Fibroblast of villous mesenchyme (primary cell): ENCODE data around the gene MAGI1. TPM values are rescaled to one million over a fixed set of nuclear protein-coding genes. Genes with fewer than 3 reads are reported as not detected.

Experiments
- DNase-seq: peaks from one replicate; pipeline ENCODE4 v3.0.0-alpha.2; 2010; ENCODE audit warnings: low read depth
- H3K4me3 ChIP-seq: 2 replicates; pipeline ENCODE4 v1.5.1; 2011; ENCODE audit warnings: low read depth, mild to moderate bottlenecking, low read length
- total RNA-seq: library from RNA; depleted of rRNA; stranded (reverse); fragments of >200 nt; gene quantifications from 2 replicates; pipeline ENCODE4 v1.2.3, GENCODE V29; 2012
- TF ChIP-seq, protein P1 (sequence below): IDR thresholded peaks from 2 replicates; pipeline ENCODE4 v1.5.1; 2012; ENCODE audit warnings: low read depth, mild to moderate bottlenecking, low read length; ENCODE audit not compliant: insufficient read depth

The MAGI1 gene
- total RNA-seq, 1 donor, result 20.7 TPM

- H3K4me3 ChIP-seq, result no peak overlapping the region
- DNase-seq, result no peak
- TF ChIP-seq, protein P1, sequence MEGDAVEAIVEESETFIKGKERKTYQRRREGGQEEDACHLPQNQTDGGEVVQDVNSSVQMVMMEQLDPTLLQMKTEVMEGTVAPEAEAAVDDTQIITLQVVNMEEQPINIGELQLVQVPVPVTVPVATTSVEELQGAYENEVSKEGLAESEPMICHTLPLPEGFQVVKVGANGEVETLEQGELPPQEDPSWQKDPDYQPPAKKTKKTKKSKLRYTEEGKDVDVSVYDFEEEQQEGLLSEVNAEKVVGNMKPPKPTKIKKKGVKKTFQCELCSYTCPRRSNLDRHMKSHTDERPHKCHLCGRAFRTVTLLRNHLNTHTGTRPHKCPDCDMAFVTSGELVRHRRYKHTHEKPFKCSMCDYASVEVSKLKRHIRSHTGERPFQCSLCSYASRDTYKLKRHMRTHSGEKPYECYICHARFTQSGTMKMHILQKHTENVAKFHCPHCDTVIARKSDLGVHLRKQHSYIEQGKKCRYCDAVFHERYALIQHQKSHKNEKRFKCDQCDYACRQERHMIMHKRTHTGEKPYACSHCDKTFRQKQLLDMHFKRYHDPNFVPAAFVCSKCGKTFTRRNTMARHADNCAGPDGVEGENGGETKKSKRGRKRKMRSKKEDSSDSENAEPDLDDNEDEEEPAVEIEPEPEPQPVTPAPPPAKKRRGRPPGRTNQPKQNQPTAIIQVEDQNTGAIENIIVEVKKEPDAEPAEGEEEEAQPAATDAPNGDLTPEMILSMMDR, result no peak
These were observed 221.1 kb downstream of the MAGI1 start for GRCh38 chr3:65817553-65818126.

DNA sequence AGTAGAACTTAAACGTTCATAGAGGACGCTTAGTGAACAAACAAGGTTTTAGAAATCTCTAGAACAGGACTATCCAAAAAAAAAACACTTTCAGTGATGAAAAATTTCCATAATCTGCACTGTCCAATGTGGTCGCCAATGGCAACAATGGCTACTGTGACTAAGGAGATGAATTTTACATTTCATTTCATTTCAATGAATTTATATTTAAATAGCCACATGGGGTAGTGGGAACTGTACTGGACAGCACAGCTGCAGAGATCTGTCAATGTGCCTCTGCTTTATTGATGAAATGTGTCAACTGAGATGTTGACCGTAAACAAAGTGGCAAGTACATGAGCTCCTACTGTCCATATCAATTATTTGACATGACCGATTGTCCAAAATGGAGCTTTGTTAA, 222.5 kb downstream of the MAGI1 start:
- DNase-seq, result no peak
- TF ChIP-seq, protein P1, result no peak
- no peak overlapping the region for H3K4me3 ChIP-seq

DNA sequence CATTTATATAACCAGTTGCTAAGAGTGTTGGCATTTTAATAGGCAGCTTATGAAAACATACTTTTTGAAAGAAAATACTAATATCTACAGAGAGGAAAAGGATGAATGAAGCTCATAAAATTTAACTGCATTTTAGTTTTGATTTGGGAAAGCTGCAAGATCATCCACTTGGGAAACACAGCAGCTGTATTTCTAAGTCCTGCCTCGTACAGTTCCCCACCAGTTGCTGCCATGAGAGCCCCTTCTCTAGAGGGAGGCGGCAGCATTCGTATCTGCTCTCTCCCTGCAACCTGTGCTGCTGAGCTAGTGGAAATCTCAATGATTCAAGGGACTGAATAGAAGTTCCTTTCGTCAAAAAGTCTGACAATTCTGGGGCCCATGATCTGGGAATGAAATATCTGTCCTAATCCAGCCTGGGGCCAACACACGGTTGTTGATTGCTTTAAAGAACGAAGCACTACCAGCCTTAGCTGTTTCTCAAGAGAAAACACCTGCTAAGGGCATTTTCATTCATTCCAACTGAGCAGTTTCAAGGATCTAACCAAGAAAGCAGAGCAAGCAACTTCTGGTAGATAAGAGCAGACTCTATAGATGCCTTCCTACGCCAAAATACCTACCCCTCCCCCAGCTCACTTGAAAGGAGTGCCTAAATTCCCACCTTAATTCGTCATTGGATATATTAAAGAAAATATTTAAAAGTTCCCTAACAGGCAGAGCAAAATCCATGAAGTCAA, 223.7 kb downstream of the MAGI1 start:
- no peak for DNase-seq
- H3K4me3 ChIP-seq, result no peak overlapping the region
- TF ChIP-seq, protein P1, result no peak

DNA sequence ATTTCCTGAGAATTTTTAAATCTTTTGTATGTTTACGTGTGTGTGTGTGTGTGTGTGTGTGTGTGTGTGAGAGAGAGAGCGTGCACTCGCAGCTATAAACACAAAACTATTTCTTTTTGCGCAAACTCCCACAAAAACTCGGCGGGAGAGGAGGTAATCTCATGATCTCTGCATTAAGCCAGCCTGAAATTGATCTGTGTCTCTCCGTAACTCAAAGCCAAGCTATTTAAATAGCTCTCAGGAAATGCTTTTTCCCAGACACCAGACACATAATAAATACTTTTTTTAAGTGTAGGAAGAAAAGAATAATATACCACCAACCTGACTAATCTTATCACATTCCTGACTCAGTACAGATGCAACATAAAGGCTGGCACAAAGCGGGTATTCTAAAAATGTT, 226.8 kb downstream of the MAGI1 start:
- H3K4me3 ChIP-seq, result no peak overlapping the region
- TF ChIP-seq, protein P1, result no peak
- DNase-seq, result peak; percentile 24

DNA sequence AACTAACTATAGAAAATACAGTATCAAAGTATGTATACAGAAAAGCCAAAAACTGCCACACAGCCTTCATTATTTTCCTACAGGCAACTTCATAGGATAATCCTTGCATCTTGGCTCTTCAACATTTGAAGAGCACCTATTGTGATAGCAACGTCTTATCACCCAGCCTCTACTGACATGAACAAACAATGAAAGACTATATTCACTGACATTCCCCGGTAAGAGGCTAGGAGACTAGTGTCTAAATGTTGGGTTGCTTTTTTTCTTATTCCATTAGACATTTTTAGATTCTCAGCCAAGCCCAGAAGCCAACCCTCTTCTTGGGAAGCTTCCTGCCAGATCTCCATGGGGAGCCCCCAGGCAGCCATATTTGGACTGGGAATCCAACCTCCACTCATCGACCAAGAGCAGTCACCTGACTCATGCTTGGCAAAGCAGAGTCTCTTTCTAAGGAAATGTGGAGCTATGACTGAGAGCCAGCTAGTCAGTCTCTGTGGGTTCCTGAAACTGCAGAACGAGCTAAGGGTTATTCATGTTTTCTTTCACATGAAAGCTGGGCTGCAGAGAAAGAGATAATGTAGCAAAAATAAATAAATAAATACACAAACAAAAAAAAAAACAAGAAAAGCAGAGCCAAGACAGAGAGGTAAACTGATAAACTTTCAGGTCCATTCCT, 227.5 kb downstream of the MAGI1 start:
- DNase-seq, result no peak
- H3K4me3 ChIP-seq, result no peak overlapping the region
- TF ChIP-seq, protein P1, result no peak

DNA sequence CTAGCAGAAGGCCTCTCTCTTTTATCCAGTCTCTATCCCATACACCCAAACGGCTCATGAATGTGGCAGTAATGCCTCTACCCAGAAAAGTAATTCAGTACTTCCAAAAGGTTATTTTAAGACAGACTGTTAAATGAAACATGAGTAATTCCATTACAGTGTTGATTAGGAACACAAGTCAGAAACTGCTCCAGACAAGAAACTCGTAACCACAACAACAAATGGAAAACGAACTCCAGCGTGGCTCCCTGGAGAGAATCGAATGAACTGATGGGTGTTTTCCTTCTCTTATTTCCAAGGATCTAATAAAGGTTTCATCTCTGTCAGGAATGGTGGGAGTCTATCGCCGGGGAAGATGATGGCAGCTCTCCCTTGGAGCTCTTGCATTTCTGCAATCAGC, 228.4 kb downstream of the MAGI1 start:
- H3K4me3 ChIP-seq, result no peak overlapping the region
- TF ChIP-seq, protein P1, result no peak
- no peak for DNase-seq
